HL-60 (cell line): ENCODE data around the gene GRIP2.

ENCODE experiments used
- DNase-seq, 2 experiments: peaks; one replicate each; pipeline ENCODE4 v3.0.0-alpha.2; 2010 to 2020; ENCODE audit warnings: low read depth in 1 of 2, low spot score in 1 of 2
- H3K27ac ChIP-seq: fragments of 250-450 bp; sonication (Bioruptor Pico); replicated peaks from 2 replicates; pipeline ENCODE4 v1.5.1; 2020; ENCODE audit warnings: mild to moderate bottlenecking, moderate library complexity
- H3K27me3 ChIP-seq: fragments of 250-450 bp; sonication (Bioruptor Pico); 2 replicates; pipeline ENCODE4 v1.5.1; 2021; ENCODE audit warnings: mild to moderate bottlenecking, moderate library complexity; ENCODE audit not compliant: insufficient read depth, poor library complexity, severe bottlenecking
- H3K4me3 ChIP-seq: replicated peaks from 2 replicates; pipeline ENCODE4 v1.5.1; 2011; ENCODE audit warnings: mild to moderate bottlenecking, control low read depth, low read length; ENCODE audit not compliant: insufficient read depth
- CTCF ChIP-seq: IDR thresholded peaks from one replicate; pipeline ENCODE4 v1.5.1; 2011; ENCODE audit warnings: low read length, control low read depth, inconsistent platforms; ENCODE audit not compliant: insufficient read depth
- GABPA ChIP-seq: IDR thresholded peaks from 2 replicates; pipeline ENCODE4 v1.6.1; 2012; ENCODE audit warnings: low read depth
- POLR2AphosphoS5 ChIP-seq: IDR thresholded peaks from 2 replicates; pipeline ENCODE4 v1.6.1; 2012; ENCODE audit warnings: low read depth
- REST ChIP-seq: IDR thresholded peaks from 2 replicates; pipeline ENCODE4 v1.6.1; 2012; ENCODE audit warnings: low read depth; ENCODE audit not compliant: insufficient replicate concordance
- SPI1 ChIP-seq: IDR thresholded peaks from 2 replicates; pipeline ENCODE4 v1.6.1; 2012; ENCODE audit warnings: low read depth, mild to moderate bottlenecking, borderline replicate concordance
- long read RNA-seq: library from polyadenylated mRNA; unstranded; transcript quantifications from one replicate; pipeline ENCODE4 v2.0.0, GENCODE V29; 2020

GRIP2 gene
- long read RNA-seq, result 0 reads

- no peak for DNase-seq
- no peak within 1 kb of the TSS for H3K27ac ChIP-seq
- no peak within 1 kb of the TSS for H3K4me3 ChIP-seq
- TF ChIP-seq REST (no peak), POLR2AphosphoS5 (no peak), SPI1 (no peak), GABPA (no peak), CTCF (no peak)
- H3K27me3 ChIP-seq, result no peaks in the 10 kb centered on the region
These were observed at the start of gene GRIP2 for GRCh38 chr3:14539742-14540491. GRIP2 (minus strand) TSS chr3:14540342; CDS start chr3:14540308, 34 bp downstream.

- Histone ChIP-seq H3K27ac (no peak overlapping the region), H3K27me3 (peaks cover 3% of the 10 kb centered on the region), H3K4me3 (no peak overlapping the region)
- TF ChIP-seq REST (no peak), SPI1 (no peak), GABPA (no peak), CTCF (no peak), POLR2AphosphoS5 (no peak)
- DNase-seq, result no peak
These were observed 48.4 kb upstream of the GRIP2 start for GRCh38 chr3:14588425-14589112.

- Histone ChIP-seq H3K27ac (no peak overlapping the region), H3K27me3 (peaks cover 3% of the 10 kb centered on the region), H3K4me3 (no peak overlapping the region)
- TF ChIP-seq SPI1 (no peak), GABPA (no peak), REST (no peak)
- no peak for DNase-seq
These were observed 47.7 kb upstream of the GRIP2 start for GRCh38 chr3:14587740-14588360.
